ENCODE results near the gene SOS1. TPM values are rescaled to one million over a fixed set of nuclear protein-coding genes. Genes with fewer than 3 reads are reported as not detected.
"Not testable (repeated sequence)": the region's sequence is repeated elsewhere in the genome, so short reads cannot be mapped to it uniquely, and the experiment has no call there.

The SOS1 gene
- 10 to 100 TPM; 37.3 to 62.9 (median 53.0) TPM for polyA plus RNA-seq (ENCODE audit: insufficient read length in 4 of 4)

DNA sequence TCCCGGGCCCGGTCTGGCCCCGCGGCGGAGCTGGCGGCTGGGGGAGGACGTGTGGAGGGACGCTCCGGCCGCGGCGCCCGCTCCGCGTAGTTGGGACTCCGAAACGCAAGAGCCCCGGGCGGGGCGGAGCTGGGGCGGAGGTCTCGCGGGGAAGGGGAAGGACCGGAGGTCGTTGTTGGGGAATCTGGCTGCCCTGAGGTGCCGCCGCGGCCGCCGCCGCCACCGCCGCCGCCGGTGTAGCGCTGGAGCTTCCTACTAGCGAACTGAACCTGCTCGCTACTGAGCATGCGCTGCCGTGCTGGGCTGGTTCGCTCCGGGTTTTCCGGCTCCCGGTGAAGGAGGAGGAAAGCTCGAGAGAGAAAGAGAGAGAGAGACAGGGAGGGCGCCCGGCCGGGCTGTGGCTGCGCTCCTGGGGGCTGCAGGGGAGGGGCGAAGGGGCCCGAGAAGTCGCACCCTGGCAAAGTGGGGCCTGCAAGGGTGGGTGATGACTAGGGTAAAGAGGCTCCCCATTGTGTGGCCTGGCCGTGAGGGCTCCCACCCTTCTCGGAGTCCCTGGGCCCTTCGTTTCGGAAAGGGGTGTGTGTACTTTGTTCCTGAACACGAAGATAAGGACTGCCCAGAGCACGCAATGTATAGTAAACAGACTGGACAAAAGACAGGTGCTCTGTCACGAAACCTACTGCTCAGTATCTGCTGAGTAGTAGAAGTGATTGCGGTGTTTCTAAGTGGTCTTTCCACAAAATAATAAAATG, at the start of gene SOS1:
TSS of gene SOS1 (minus strand) at position 281 of the 752 bp plus-strand sequence. CDS start 629 bp downstream, outside the sequence.
- DNase-seq (ENCODE audit: low read depth in 4 of 4, low spot score in 2 of 4) = peak; percentile 87 to 94 (median 88)

DNA sequence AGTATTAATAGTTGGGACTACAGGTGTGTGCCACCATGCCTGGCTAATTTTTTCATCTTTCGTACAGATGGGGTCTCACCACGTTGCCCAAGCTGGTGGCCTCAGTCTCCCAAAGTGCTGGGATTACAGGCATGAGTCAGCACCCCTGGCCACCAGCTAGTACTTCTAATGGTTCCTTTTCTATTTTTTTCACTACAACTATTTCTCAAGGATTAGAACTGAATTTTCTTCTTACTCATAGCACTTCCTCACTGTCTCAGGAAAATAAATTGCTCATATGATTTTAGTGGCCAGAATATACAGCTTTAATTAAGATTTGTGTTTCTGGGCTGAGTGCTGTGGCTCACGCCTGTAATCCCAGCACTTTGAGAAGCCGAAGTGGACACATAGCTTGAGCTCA, 43.2 kb upstream of the SOS1 start:
- DNase-seq (ENCODE audit: low read depth in 4 of 4, low spot score in 2 of 4) = no peak

DNA sequence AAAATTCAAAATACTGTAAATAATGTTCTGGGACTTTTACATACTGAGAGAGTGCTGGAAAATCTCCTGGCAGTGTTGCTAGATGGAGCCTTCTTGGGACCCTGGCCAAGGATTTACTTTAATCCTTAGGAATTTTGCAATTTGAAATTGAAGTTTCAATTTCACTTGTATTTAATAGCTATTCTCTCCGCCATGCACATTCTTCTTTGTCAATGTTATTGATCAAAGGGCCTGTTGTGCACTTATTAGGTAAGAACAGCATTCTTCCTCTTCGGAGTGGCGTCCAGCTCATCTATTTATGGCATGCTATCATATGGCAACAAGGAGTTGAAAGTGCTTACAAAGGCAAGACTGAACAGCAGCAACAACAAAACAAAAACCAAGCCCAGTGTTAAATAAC, 40.1 kb upstream of the SOS1 start:
- DNase-seq (ENCODE audit: low read depth in 4 of 4, low spot score in 2 of 4) = no peak

DNA sequence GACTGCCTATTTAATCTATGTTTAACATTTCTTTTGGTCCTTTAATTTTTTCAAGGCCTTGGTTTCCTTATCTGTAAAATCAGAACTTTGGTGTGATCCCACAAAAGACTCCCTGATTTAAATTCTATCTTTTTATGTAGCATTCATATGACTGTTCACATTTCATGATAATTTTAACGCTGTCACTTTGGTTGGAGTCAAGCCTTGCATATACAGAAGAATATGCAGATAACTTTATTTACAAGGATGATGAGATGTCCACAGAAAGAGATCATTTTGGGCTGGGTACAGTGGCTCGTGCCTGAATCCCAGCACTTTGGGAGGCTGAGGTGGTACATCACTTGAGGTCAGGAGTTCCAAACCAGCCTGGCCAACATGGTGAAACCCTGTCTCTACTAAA, 38.4 kb upstream of the SOS1 start:
- no peak for DNase-seq (ENCODE audit: low read depth in 4 of 4, low spot score in 2 of 4)

DNA sequence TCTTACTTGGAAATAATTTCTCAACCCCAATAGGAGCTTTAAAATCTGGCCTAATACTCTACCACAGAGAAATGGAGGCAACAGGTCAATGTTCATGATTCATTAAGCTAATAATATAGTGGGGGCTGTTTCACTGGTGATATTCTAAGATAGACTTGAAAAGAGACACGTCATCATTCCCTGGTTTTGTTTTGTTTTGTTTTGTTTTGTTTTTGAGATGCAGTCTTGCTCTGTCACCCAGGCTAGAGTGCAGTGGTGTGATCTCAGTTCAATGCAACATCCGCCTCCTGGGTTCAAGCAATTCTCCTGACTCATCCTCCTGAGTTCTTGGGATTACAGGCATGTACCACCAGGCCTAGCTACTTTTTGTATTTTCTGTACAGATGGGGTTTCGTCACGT, 37.5 kb upstream of the SOS1 start:
- DNase-seq (ENCODE audit: low read depth in 4 of 4, low spot score in 2 of 4) = no peak

DNA sequence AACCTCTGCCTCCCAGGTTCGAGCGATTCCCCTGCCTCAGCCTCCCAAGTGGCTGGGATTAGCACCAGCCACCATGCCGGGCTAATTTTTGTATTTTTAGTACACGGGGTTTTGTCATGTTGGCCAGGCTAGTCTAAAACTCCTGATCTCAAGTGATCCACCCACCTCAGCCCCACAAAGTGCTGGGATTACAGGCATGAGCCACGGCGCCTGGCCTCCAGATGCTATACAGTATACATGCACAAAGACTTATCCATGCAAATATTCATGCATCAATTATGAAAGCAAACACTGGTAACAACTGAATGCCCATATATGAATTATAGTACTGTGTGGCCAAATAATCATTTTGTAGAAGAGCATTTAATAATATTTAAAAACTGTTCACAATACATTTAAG, 36.0 kb upstream of the SOS1 start:
- DNase-seq (ENCODE audit: low read depth in 4 of 4, low spot score in 2 of 4) = no peak

DNA sequence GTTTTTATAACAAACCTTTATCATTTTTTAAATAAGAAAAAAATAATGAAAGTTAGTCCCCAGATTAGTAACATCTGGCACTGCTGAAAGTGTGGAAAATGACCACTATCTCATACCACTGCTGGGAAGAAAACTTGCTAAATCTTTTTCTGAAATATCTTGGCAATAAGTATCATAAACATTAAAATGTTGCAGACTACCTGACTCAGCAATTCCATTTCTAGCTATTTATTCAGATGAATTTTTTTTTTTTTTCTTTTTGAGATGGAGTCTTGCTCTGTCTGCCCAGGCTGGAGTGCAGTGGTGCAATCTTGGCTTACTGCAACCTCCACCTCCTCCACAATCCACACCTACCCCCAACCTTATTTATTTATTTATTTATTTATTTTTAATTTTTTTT, 35.3 kb upstream of the SOS1 start:
- DNase-seq (ENCODE audit: low read depth in 4 of 4, low spot score in 2 of 4) = no peak

DNA sequence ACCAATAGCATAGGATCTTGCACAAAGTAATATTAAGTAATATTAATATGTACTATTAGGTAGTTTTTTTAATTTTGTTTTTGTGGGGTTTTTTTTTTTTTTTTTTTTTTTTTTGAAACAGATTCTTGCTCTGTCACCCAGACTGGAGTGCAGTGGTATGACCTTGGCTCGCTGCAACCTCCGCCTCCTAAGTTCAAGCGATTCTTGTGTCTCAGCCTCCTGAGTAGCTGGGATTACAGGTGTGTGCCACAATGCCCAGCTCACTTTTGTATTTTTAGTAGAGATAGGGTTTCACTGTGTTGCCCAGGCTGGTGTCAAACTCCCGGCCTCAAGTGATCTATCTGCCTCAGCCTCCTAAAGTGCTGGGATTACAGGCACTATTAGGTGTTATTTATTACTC, 34.7 kb upstream of the SOS1 start:
- not testable (repeated sequence) for DNase-seq (ENCODE audit: low read depth in 4 of 4, low spot score in 2 of 4)

DNA sequence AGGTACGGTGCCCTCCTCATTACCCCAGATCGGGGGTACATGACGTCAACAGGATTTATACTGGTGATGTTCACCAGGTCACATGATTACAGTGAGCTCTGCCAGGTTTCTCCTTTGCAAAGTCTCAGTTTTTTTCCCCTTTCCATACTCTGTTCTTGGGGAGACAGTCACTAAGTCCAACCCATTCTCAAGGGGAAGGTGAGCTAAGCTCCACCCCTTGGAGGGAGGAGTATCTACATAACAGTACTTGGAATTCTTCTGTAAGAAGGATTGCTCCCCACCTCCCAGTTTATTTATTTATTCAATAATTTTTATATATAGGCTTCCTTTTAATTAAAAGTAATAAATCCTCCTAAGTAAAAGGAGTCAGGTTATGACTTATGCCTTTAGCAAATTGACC, 34.1 kb upstream of the SOS1 start:
- DNase-seq (ENCODE audit: low read depth in 4 of 4, low spot score in 2 of 4) = no peak

DNA sequence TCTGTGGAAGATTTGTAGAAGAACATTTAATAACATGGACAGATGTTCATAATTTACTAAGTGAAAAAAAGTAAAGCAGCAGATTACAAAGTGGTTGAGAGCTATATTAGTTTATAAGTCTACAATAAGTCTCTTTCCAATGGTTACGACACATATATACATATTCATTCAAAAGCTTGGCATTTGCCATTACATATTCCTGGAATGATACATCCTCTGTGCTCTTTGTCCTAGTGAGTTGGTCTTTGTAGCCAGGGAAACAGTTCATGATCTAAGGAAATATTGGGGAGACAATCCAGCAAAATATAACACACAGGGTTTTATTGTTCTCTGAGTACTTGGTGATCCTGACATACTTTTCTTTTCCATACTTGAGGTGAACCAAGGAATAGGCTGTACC, 32.5 kb upstream of the SOS1 start:
- DNase-seq (ENCODE audit: low read depth in 4 of 4, low spot score in 2 of 4) = no peak

DNA sequence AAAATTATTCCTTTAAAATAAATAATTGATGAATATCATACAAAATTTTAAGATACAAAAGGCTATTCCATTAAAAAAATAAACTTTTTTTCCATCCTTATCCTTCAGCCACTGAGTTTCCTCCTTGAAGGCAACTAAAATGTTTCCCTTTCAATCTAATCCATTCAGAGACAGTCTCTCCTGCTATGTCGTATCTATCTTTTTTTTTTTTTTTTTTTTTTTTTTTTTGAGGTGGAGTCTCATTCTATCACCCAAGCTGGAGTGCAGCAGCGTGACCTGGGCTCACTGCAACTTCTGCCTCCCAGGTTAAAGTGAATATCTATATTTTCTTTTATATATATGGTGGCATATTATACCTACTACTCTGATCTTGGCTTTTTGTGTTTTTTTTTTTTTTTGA, 31.7 kb upstream of the SOS1 start:
- DNase-seq (ENCODE audit: low read depth in 4 of 4, low spot score in 2 of 4) = no peak

DNA sequence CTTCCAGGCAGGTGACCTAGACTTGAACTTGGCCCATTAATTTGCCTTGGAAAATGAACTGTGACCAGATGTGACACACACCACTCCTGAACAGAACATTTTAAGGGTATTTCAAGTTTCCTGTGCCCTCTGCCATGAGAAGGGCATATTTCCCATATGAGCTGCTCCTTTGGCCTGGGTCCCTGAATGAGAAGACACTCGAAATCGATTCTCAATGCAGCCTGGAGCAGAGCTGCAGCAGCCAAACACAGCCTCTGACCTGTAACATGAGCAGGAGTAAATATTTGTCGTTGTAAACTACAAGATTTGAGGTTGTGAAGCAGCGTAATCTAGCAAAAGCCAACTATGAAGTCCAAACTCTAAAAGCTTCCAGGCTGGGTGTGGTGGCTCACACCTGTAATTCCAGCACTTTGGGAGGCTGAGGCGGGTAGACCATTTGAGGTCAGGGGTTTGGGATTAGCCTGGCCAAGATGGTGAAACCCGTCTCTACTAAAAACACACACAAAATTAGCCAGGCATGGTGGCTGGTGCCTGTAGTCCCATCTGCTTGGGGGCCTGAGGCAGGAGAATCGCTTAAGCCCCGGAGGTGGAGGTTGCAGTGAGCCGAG, 30.1 kb upstream of the SOS1 start:
- DNase-seq (ENCODE audit: low read depth in 4 of 4, low spot score in 2 of 4) = peak in 2 of 4 donors; percentile 4 to 9

DNA sequence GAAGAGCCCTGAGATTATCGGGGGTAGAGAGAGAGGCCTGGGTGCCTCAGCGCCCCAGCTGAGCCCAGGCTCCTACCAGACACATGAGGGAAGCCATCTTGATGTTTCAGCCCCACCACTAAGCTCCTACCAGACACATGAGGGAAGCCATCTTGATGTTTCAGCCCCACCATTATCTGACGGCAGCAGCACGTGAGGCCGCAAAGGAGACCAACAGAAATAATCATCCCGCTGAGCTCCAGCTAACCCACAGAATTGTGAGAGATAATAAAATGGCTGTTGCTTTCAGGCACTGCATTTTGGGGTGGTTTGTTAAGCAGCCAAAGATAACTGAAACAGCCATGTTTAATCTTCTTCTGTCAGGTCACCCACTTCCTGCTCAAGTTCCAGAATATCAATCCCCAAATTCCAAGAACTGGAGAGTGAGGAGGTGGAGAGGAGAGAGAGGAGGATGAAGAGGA, 29.3 kb upstream of the SOS1 start:
- DNase-seq (ENCODE audit: low read depth in 4 of 4, low spot score in 2 of 4) = no peak

DNA sequence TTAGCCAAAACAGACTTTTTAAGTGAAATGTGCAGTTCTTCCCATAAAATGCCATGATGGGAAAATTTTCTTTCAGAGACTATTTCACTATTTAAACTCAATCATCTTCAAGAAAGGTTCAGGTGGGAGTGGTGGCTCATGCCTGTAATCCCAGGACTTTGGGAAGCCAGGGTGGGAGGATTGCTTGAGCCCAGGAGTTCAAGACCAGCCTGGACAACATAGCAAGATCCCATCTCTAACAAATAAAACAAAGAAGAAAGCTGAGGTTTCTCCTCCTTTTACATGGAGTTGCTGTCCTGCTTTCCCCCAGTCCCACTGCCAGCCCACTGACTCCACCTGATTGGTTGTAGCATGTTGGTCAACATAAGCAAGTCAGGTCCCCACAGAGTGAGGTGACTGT, 25.8 kb upstream of the SOS1 start:
- DNase-seq (ENCODE audit: low read depth in 4 of 4, low spot score in 2 of 4) = no peak

DNA sequence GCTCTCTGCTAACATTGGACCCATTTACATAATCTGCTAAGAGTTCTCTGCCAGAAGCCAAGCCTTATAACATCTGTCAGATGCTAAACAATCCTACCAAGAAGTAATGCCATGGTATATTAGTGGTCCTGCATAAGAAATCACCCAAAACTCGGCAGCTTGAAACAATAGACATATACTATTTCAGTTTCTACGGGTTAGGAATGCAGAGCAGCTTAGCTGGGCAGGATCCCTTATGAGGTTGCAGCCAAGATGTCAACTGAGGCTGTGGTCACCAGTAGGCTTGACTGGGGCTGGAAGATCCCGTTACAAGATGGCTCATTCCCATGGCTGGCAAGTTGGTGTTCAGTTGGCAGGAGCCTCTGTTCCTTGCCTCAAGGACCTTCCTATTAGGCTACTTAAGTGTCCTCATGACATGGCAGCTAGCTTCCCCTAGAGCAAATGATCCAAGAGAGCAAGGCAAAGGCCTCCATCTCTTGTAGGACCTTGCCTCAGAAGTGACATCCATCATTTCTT, 25.1 kb upstream of the SOS1 start:
- no peak for DNase-seq (ENCODE audit: low read depth in 4 of 4, low spot score in 2 of 4)

DNA sequence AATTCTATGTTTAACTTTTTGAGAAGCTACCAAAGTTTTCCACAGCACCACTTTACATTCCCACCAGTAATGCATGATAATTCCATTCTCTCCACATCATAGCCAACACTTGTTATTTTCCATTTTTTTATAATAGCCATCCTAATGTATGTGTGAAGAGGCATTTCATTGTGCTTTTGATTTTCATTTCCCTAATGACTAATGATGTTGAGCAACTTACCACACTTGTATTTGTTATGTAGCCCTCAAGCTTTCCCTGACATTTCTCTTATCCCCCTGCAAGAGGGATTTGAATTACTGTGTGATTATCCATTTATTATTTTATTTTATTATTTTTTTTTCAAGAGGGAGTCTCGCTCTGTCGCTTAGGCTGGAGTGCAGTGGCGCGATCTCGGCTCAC, 23.6 kb upstream of the SOS1 start:
- no peak for DNase-seq (ENCODE audit: low read depth in 4 of 4, low spot score in 2 of 4)

DNA sequence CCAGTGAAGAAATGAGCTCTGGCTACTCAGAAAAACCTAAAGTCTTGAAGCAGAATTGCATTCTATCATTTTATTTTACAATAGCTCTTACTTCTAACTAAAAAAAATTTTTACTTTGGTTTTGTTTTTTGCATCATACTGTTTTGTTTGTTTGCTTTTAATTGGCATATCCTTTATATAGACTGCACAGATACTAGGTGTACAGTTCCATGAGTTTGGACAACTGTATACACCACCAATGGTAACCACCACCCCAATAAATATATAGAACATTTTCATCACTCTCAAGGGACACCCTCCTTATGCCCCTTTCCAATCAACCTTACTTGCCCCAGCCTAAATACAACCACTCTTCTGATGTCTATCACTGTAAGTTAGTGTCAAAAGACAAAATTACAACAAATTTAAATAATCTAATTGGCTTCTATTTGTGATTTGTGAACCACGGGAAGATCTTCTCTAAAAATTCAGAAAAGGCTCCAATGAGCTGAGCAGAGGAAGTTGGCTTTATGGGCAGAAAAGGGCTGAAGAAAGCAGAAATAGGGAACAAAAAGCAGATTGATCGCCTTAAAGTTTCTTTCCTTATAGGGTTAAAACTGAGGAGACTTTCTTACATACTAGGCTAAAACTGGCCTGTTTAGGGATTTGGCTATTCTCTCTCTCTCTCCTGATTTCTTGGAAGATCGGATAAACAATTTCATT, 22.2 kb upstream of the SOS1 start:
- DNase-seq (ENCODE audit: low read depth in 4 of 4, low spot score in 2 of 4) = no peak

DNA sequence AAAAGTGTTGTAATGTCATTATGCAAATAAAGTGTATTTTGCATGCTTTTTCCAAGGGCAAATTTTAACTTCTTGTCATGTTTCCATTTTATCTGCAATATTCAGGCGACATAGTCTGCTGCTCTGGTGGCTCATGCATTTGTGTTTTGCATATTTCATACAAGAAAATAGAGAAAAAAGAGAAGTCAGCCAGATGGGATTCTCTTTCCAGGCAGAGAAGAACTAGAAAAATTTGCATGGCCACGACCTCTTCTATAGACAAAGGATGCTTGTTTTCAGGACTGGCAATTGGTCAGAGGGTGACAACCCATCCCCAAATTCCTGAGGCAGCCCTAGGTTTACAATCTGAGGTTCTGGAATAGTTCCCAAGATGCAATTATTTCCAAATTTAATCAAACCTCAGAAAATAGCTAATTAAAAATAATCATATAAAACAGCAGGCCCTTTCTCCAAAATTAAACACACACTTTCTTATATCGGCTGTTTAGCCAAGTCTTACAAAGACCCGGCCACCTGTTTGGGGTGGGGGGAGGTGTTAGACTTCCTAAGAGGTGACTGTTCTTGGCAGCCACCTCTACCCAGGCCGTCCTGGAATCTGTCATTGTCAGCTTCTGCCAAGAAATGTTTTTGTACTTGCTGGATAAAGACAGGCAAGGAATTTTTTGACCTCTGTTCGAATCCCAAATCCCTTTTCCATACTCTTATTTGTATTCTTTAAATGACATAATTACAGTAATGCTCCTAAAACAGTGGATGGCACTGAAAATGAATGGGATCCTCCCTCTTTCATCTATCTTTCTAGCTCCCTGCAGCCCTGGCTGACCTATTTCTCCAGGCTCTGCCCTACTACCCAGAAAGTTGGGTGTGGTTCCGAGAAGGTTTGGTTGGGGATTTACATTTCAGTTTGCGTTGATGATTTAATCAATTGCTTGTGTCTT, 20.8 kb upstream of the SOS1 start:
- no peak for DNase-seq (ENCODE audit: low read depth in 4 of 4, low spot score in 2 of 4)

DNA sequence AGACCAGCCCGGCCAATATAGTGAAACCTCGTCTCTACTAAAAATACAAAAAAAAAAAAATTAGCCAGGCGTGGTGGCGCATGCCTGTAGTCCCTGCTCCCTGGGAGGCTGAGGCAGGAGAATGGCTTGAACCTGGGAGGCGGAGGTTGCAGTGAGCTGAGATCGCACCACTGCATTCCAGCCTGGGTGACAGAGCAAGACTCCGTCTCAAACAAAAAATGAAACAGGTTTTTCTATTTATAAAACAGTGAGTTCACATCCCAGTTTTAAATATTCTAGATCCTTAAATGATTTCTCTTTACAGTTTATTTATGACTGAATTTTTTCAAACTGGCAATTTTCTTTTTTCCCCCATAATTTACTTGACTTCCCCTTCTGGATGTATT, 20.1 kb upstream of the SOS1 start:
- DNase-seq (ENCODE audit: low read depth in 4 of 4, low spot score in 2 of 4) = not testable (repeated sequence)

DNA sequence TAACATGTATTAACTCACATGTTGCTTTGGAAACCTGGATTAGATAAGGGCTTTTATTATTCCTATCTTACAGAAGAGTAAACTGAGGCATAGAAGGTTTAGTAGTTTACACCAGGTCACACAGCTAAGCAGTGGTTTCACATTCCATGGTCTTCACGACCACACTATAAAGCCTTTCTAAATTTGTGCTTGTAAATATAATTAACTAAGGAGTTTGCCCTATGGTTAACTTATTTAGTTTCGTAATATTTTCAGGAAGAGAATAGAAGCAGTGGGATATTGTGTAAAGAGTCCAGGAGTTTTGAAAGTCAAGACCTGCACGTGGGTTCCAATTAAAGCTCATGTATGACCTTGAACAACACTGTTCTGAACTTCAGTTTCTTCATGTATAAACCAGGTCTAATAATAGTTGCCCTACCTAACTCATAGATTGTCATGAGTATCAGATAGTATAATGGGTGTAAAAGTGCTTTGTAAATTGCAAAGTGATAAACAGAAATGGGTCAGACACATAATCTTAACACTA, 19.5 kb upstream of the SOS1 start:
- DNase-seq (ENCODE audit: low read depth in 4 of 4, low spot score in 2 of 4) = no peak
